AG10803 (cell line): ENCODE results near the gene MAF.

Source experiments
- DNase-seq: peaks from one replicate; pipeline ENCODE4 v3.0.0; 2010; ENCODE audit warnings: low read depth
- H3K4me3 ChIP-seq: 2 replicates; pipeline ENCODE4 v1.5.1; 2011; ENCODE audit warnings: mild to moderate bottlenecking, low read length, control low read depth
- TF ChIP-seq, protein P1 (sequence below): conservative IDR thresholded peaks from 2 replicates; pipeline ENCODE4 v1.5.1; 2011; ENCODE audit warnings: mild to moderate bottlenecking, low read length, control low read depth, inconsistent platforms

Gene MAF

DNA sequence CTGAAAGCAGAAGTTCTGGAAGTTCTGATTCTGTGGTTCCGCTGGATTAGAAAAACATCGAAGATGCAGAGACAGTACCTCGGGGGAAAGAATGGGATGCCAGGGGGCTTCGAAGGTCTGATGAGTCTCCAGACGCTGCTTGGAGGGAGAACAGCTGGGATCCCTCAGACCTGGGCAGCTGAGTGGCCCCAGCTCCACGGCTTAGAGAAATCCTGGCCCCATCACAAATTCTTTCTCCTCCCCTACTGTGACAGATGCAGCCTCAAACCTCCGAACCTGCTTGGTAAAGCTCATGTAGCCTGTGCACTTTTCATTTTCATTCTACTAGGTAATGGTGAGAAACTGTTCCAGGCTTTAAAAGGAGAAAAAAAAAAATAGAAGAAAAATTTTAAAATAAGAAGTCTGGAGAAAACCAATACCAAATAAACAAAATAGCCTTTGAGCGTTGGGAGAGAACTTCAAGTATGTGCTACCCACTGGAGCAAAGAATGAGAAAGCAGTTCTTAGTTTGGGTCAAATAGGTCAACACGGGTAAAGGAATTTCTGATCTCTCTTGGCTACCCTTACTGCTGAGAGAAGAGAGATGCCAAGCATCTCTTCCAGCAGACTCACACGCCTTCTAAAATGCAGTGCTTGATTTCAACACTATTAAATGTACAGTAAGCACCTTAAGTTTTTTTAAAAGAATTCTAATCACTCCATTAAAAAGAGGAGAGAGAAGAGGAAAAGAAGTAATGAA, 19.9 kb downstream of the MAF start:
- H3K4me3 ChIP-seq = no peak overlapping the region
- no peak for DNase-seq
- TF ChIP-seq, protein P1, sequence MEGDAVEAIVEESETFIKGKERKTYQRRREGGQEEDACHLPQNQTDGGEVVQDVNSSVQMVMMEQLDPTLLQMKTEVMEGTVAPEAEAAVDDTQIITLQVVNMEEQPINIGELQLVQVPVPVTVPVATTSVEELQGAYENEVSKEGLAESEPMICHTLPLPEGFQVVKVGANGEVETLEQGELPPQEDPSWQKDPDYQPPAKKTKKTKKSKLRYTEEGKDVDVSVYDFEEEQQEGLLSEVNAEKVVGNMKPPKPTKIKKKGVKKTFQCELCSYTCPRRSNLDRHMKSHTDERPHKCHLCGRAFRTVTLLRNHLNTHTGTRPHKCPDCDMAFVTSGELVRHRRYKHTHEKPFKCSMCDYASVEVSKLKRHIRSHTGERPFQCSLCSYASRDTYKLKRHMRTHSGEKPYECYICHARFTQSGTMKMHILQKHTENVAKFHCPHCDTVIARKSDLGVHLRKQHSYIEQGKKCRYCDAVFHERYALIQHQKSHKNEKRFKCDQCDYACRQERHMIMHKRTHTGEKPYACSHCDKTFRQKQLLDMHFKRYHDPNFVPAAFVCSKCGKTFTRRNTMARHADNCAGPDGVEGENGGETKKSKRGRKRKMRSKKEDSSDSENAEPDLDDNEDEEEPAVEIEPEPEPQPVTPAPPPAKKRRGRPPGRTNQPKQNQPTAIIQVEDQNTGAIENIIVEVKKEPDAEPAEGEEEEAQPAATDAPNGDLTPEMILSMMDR = no peak

GRCh38 chr16:79576602-79577001, 23.9 kb downstream of the MAF start:
- TF ChIP-seq, protein P1 = no peak
- H3K4me3 ChIP-seq = no peak overlapping the region
- DNase-seq = no peak

- no peak for DNase-seq
- TF ChIP-seq, protein P1 = no peak
These were observed 26.7 kb downstream of the MAF start for GRCh38 chr16:79573884-79574283.

GRCh38 chr16:79573071-79573470, 27.5 kb downstream of the MAF start:
- no peak overlapping the region for H3K4me3 ChIP-seq
- TF ChIP-seq, protein P1 = no peak

More at GRCh38 chr16:79573884-79574283, 26.7 kb downstream of the MAF start:
- no peak overlapping the region for H3K4me3 ChIP-seq

GRCh38 chr16:79571903-79572535, 28.5 kb downstream of the MAF start:
- no peak for DNase-seq
- TF ChIP-seq, protein P1 = no peak
- H3K4me3 ChIP-seq = no peak overlapping the region

More at GRCh38 chr16:79573071-79573470, 27.5 kb downstream of the MAF start:
- no peak for DNase-seq

DNA sequence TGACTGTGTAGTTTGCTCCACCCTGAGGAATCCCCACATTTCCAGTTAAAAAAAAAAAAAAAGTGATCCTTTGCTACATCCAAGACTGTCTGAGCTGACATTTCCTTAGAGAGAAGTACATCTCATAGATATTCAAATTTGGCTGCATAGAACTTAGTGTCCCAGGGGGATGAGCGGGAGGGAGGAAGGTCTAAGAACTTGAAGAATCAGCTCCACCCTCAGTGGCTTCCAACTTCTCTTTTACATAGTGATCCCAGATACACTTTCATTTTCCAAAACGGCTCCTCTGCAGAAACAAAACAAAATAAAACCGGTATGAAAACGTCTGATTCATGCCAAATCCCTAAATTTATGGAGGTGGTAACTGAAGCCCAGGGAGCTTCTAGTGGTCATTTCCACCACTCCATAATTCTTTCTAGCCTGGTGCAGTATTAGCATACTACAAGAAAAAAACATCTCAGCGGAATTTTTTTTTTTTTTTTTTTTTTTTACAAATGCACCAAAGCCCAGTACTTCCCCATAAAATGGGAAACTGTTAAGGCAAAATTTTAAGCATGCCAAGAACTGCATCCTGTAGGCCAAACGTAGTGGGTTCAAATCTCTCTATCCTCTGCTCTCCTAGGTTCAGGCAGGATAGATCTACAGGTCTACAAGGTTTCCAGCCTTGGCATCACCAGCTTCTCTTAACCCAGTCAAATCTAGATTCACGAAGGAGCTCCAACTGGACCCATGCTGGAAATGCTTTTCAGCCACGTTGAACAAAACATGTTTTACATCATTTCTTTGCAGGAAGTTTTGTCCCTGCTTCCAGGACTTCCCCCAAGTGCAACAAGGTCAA, 29.3 kb downstream of the MAF start:
- H3K4me3 ChIP-seq = no peak overlapping the region
- TF ChIP-seq, protein P1 = no peak
- DNase-seq = no peak
